Stimulated activated naive CD8-positive, alpha-beta T cell treated with anti-CD3 and anti-CD28 coated beads, Interleukin-15, Interleukin-2, amounts not matched to agents 100 U/mL and 50 U/mL, for 24 hours (primary cell): ENCODE measurements around the gene MYL3.

Experiments used
- ATAC-seq: fragments of 150-1000 bp; cut with Tn5 transposase; one replicate; pipeline ENCODE4 v1.10.0; 2021
- DNase-seq: peaks from one replicate; pipeline ENCODE4 v3.0.0; 2021

The MYL3 gene

DNA sequence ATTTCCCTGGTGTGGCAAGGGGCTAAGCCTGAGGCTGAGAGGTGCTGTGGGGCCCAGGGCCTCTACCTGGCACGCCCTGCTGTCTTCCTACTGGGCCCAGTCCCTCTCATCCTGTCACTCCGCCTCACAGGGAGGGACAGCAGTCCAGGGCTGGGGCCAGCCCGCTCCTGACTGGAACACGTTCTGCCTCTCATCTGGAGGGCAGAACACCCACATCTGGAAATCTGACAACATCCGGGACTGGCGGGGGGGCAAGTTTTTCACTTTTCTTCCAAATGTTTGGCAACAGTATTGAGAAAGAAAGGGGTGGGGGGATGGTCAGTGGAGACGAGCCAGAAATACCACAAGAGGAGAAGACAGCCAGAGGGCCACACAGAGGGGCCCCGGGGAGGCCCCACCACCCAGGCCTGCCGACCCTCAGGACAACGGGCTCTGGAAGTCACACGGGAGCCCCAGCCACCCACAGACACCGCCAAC is 1.8 kb upstream of the MYL3 start:
- ATAC-seq (no peak), DNase-seq (no peak)

- ATAC-seq (no peak), DNase-seq (no peak)
Measured at GRCh38 chr3:46864061-46864881, 1.0 kb upstream of the MYL3 start.

- no peak for ATAC-seq
- DNase-seq = no peak
Measured at GRCh38 chr3:46862369-46863025, 747 bp downstream of the MYL3 start.

DNA sequence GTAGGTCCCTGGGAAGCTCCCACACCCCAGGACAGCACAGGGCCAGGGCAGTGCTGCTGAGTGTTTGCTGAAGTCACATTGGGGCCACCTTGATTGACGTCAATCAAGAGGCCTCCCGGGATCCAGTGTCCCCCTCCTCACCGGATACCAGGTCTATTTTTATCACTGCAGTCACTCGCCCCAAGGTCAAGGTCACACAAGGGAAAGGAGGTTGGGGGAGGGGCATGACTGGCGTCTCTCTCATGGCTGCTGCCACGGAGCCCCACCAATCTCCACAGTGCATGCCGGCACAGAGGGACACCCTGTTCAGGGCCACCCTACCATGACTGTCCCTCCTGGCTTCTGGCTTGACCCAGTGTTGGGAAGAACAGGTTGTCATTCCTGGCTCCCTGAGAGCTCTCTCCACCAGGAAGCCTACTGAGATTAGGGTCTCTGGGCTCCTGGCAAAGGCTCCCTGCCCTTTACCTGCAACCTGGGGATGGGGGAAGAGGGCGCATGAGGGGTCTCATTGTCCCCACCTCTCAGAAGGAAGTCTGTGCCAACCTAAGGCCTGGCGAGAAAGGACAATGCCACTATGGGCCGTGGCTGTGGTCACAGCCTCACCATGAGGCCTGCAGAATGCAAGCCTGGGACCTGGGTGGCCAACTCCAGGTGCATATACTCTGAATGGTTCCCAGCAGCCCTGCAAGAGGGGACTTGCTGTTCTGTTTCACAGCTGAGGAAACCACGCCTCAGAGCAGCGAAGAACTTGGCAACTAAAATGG is 1.5 kb downstream of the MYL3 start:
- DNase-seq = no peak

DNA sequence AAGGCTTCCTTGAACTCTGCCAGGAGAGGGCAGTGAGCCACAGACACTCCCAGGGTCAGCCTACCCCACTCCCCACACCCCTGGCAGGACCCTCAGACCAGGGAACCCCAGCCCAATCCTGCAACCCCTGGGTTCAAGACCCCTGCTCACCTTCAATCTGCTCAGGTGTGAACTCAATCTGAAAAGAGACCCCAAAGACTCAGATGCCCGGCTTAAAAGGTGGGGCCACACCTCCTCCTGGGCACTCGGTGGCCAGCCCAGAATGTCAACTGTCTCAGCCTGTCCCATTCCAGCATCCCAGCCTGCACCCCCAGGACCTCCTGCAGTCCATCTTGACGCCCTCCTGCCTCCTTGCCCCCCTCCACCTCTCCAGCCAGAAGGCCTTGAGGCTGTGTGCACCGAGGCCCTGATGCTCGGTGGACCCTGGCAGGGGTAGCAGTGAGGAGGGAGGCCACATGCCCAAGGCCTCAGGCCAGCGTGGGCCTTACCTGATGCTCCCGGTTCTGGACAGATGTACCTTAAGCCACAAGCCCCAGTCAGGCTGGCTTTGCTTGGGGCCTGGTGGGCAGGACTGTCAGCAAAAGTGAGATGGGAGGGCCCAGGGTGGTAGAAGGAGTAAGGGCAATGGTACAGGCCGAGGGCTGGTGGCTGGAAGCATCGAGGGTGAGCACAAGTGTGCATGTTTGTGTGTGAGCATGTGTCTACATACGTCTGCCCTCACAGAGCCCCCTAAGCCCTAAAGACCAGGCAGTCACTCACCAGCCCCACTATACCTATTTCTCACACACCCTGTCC is 2.2 kb downstream of the MYL3 start:
- no peak for ATAC-seq
- DNase-seq = no peak

More for the DNA sequence above, 1.5 kb downstream of the MYL3 start:
- ATAC-seq = no peak

GRCh38 chr3:46860017-46860809 is 3.0 kb downstream of the MYL3 start:
- DNase-seq = peak; percentile 46
- no peak for ATAC-seq

- ATAC-seq = no peak
- no peak for DNase-seq
Measured at GRCh38 chr3:46859001-46859710, 4.1 kb downstream of the MYL3 start.

GRCh38 chr3:46858456-46858855 is 4.8 kb downstream of the MYL3 start:
- ATAC-seq (no peak), DNase-seq (no peak)

DNA sequence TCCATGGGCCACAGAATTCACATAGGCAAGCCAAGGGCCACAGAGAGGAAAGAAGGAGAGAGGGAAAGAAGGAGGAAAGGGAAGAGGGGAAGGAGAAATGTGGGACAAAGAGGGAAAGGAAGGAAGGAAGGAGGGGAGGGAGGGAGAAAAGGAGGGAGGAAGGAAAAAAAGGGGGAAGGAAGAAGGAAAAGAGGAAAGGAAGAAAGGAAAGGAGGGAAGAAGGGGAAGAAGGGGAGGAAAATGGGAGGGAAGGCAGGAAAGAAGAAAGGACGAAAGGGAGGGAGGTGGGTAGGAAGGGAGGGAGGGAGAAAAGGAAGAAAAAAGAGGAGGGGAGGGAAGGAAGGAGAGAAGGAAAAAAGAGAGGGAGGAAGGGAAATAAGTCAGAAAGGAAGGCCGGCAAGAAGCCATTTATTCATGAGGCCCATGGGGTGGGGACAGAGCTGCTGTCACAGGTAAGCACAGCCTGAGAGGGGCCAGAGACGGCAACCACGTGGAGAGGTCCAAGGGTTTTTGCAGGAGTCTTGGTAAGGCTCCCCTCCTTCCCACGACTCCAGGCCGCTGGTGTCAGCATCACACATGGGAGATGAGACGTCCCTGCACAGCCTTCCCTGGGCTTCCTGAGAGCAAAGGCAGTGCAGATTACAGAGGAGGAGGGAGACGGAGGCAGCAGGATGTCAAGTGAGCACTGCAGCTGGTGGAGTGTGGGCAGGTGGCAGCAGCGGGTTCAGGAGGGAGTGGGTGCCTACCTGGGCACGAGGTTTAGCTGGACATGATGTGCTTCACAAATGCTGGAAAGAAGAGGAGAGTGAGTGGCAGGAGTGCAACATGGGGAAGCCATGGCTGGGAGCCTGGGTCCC is 5.5 kb downstream of the MYL3 start:
- ATAC-seq = no peak

GRCh38 chr3:46856576-46857471 is 6.4 kb downstream of the MYL3 start:
- ATAC-seq (no peak), DNase-seq (no peak)

More for the DNA sequence above, 5.5 kb downstream of the MYL3 start:
- DNase-seq = no peak

DNA sequence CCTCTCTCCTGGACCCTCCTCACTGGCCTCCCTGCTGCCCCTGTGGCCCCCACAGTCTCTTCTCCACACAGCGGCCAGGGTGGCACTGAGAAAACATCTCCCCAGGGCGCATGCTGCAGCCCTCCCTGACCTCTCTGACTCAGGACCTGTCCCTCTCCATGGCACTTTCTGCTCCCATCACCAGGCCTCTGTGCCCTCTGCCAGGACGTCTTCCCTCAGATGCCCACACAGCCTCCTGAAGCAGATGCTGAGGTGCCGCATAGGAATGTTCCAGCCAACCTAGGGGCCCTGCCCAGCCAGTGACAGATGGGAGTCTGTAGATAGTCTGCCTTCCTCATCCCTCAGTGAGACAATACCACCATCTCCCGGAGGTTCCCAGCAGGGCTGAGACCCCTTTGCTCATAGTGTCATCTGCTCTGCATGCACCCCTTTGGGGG is 8.7 kb downstream of the MYL3 start:
- DNase-seq (no peak), ATAC-seq (no peak)

DNA sequence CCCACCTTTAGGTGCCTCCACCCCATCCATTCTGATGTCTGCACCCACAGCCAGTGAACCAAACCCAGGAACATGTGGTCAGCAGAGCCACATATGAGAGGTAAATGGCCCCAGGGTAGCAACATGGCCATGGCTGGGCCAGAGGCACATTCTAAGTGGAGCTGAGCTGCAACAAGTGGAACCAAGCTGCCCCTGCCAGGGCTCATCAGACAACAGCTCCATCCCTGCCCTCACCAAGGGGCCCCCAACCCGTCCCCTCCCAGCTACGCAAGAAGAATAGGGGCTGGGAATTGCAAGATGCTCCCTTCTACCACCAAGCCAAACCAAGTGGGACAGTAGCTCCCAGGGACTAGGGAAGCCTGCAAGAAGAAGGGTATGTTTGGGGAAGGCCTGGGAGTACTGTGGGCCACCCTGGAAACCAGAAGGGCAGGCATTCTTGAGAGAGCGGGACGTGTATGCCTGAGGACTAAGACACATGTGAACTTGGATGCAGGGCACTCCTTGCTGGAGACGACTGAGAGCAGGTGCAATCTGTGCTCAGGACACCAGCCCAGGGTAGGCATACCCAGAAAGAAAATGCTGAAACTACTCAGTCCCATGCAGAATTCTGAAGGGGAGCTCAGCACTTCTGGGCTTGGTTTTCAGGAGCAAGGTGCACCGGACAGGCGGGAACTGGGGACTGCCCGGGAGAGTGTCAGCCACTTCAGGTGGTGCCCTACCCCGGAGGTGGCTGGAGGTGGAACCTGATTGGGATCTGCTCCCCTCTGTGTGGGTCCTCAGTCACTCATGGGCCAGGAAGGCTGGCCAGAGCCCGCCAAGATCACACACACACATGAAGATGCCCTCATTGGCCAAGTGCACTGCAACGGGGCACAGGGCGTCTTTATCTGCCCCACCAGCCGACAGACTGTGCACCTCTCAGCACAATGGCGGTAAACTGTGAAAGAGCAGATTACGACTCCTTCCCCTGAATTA is 9.5 kb downstream of the MYL3 start:
- DNase-seq = no peak
- ATAC-seq = no peak

GRCh38 chr3:46852839-46853355 is 10.3 kb downstream of the MYL3 start:
- DNase-seq (no peak), ATAC-seq (no peak)

- DNase-seq = no peak
- no peak for ATAC-seq
Measured at GRCh38 chr3:46852334-46852720, 10.9 kb downstream of the MYL3 start.

GRCh38 chr3:46851364-46852333 is 11.6 kb downstream of the MYL3 start:
- no peak for DNase-seq
- ATAC-seq = no peak

DNA sequence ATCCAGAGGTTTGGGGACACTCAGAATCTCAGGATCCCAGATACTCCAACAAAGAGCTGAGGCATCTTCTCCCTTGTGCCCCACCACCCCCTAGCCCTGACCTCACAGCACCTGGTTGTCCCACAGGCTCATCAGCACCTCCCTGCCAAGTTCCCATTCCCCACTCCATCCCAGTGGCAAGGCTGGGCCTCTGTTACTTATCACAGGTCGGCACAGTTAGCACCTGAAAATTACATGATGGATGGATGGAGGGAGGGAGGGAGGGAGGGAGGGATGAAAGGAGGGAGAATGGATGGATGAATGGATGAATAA is 12.8 kb downstream of the MYL3 start:
- no peak for ATAC-seq
- DNase-seq = no peak
